AG09319 (cell line): ENCODE data around the gene NANOS1.
"Not testable (repeated sequence)": the region's sequence is repeated elsewhere in the genome, so short reads cannot be mapped to it uniquely, and the experiment has no call there.

Experiments
- DNase-seq: peaks from one replicate; pipeline ENCODE4 v3.0.0-alpha.2; 2010; ENCODE audit warnings: low read depth; ENCODE audit errors: extremely low read depth
- CTCF ChIP-seq: IDR thresholded peaks from 2 replicates; pipeline ENCODE4 v1.5.1; 2011; ENCODE audit warnings: low read depth, mild to moderate bottlenecking, inconsistent platforms, low read length, moderate library complexity

The NANOS1 gene

GRCh38 chr10:119026301-119027110 is 3.0 kb upstream of the NANOS1 start:
- TF ChIP-seq CTCF, result no peak
- no peak for DNase-seq

- DNase-seq, result not testable (repeated sequence)
Observed at GRCh38 chr10:119028445-119028899, 1.0 kb upstream of the NANOS1 start.

- no peak for TF ChIP-seq CTCF
- DNase-seq, result peak; percentile 45
Observed at GRCh38 chr10:119028900-119029612, 458 bp upstream of the NANOS1 start.

GRCh38 chr10:119030421-119031250 is 1.1 kb downstream of the NANOS1 start:
- DNase-seq, result no peak
- no peak for TF ChIP-seq CTCF

GRCh38 chr10:119031496-119032059 is 2.1 kb downstream of the NANOS1 start:
- TF ChIP-seq CTCF, result no peak
- DNase-seq, result no peak

- DNase-seq, result no peak
Observed at GRCh38 chr10:119039161-119039560, 9.6 kb downstream of the NANOS1 start.

More at GRCh38 chr10:119039161-119039560, 9.6 kb downstream of the NANOS1 start:
- TF ChIP-seq CTCF, result no peak
